Stimulated activated CD4-positive, alpha-beta T cell treated with anti-CD3 and anti-CD28 coated beads, Interleukin-12 subunit alpha, Interleukin-12 subunit beta, amount 100 ng/mL, for 48 hours (primary cell): Measurements from ENCODE around the gene VMP1.
"Not testable (repeated sequence)": the region's sequence is repeated elsewhere in the genome, so short reads cannot be mapped to it uniquely, and the experiment has no call there.

ENCODE experiments used
- DNase-seq, 3 donors: peaks; one replicate each; pipeline ENCODE4 v3.0.0-alpha.2; 2020; ENCODE audit warnings: low read depth in 2 of 3, low spot score in 1 of 3

Gene VMP1

DNA sequence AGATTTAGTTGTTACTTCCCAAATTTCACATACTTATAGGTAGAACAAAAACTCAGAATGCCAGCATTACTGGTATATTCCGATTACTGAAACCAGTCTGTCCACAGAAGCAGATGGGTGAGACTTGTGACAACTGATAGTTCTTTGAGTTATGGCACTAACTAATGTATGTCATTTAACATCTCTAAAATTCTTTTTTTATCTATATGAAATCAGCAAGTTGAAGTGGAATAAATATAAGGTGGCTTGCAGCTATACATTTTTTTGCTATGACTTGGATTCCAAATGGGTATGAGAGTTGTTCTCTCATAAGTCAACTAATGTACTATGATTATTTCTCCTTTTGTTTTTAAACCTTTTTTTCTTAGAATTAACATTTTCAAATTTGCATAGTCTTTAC lies 69.1 kb downstream of the VMP1 start:
- no peak for DNase-seq

DNA sequence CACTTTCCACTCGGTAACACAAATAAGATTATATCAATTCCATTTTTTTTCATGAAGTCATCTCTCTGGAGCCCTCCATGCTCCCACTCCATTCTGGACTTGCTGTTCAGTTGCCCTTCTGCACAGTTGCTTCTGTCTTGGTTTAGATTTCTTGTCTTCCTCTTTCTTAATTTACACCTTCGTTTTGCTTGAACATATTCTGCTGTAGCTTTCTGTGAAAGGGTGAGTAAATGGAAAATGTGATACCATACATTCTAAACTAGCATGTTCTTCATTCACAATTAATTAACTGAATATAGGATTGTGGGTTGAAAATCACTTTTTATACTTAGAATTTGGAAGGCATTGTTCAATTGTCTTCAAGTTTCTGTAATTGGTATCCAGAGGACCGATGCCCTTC lies 69.6 kb downstream of the VMP1 start:
- DNase-seq: no peak

DNA sequence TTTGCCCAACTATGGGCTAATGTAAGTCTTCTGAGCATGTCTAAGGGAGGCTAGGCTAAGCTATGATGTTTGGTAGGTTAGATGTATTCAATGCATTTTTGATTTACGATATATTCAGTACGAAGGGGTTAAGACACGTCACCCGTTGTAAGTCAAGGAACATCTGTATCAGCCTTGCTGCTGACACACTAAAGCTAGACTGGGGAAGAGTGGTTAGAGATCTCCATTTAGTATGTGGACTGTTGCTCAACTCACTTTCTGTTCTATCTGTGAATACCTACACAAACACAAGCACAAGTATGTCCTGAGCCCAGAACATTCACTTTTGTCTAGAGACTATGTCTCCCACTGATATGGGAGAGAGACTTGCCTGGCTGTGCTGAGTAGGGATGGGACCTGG lies 71.5 kb downstream of the VMP1 start:
- no peak for DNase-seq

DNA sequence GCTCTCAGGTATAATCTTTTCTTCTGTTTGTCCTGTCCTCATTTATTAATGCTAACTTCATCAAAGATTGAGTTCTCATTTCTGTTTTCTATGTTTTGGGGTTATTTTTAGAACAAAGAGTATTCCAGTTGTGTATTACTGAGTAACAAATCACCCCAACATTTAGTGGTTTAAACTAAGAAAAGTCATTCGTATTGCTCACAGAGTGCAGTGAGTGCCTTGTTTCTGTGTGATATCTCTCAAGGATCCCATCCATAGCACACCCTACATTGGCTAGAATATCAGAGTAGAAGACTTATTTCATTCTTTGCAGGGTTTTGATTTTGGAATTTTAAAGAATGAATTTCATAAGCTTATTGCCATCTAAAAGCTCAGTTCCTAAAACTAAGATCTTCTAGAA lies 72.1 kb downstream of the VMP1 start:
- DNase-seq: no peak

DNA sequence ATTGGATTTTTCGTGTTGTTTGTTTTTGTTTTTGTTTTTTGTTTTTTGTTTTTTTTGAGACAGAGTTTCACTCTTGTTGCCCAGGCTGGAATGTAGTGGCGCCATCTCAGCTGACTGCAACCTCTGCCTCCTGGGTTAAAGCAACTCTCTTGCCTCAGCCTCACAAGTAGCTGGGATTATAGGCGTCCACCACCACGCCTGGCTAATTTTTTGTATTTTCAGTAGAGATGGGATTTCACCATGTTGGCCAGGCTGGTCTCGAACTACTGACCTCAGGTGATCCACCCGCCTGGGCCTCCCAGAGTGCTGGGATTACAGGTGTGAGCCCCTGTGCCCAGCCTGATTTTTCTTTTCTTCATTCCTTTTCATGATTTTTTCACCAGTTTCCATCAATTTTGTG lies 73.1 kb downstream of the VMP1 start:
- not testable (repeated sequence) for DNase-seq

DNA sequence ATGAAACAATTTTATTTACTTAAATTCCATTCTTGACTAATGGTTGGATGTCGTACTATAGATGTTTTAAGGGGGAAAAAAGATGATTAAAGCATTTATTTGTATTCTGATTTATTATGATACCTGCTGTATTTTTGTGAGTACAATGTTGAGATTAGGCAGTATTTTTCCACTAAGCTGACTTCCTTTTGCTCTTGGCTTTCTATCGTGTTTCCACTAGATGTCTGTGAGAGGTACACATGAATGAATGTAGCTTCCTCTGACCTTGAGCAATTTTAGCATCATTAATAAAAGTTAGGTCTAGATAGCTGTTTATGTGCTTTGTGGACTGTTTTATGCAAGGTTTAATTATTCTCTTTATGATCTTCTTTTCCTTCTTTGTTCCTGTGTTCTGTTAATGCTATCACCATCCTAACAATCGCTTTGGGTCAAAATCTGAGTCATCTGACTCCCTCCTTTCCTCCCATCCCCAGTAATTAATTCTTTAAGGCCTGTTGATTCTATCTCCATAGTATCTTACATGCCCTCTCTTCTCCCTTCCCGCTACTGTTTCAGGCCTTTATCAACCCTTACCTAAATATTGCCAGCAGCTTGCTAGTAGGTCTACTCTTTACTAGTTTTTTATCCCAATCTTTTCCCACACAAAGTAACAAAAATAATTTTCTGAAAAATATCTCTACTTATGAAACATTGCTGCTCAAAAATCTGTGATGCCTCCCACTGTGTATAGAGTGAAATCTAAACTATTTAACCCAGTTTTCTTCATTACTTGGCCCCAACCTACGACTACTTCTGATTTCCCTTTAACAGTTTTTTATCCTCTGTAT lies 76.0 kb downstream of the VMP1 start:
- no peak for DNase-seq

DNA sequence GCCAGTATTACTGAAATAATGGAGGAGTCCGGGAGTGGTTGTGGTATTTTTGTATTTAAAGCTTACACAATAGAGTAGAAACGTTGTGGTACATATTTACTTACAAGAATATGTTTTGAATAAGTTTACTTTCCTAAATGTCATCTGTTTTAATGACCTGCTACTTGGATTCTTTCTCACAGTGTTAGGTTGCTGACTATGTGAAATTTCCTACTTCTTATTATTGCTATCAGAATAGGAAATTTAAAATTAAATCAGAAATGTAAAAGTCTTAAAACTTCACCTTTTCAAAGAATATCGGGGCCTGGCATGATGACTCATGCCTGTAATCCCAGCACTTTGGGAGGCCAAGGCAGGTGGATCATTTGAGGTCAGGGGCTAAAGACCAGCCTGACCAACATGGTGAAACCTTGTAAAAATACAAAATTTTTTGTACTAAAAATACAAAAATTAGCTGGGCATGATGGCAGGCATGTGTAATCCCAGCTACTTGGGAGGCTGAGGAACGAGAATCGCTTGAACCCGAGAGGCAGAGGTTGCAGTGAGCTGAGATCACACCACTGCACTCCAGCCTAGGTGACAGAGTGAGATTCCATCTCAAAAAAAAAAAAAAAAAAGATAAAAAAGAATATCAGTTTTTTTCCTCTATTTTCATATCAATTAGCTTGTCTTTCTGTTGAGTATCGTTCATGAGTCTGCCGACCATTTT lies 77.8 kb downstream of the VMP1 start:
- DNase-seq: no peak

DNA sequence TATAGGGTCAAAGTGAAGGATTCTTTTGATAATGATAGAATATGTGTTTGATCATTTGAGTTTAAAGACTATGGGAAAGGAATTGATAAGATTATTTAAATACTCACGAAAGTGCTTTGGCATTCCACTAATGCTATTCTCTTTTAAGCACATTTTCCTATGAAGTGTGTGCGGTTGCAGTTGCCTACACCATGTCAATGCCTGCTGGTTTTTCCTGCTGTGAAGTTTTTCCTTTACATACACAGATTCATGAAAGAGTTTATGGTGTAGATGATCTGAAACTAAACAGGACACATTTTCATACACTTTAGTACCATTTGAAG lies 78.7 kb downstream of the VMP1 start:
- DNase-seq: no peak

DNA sequence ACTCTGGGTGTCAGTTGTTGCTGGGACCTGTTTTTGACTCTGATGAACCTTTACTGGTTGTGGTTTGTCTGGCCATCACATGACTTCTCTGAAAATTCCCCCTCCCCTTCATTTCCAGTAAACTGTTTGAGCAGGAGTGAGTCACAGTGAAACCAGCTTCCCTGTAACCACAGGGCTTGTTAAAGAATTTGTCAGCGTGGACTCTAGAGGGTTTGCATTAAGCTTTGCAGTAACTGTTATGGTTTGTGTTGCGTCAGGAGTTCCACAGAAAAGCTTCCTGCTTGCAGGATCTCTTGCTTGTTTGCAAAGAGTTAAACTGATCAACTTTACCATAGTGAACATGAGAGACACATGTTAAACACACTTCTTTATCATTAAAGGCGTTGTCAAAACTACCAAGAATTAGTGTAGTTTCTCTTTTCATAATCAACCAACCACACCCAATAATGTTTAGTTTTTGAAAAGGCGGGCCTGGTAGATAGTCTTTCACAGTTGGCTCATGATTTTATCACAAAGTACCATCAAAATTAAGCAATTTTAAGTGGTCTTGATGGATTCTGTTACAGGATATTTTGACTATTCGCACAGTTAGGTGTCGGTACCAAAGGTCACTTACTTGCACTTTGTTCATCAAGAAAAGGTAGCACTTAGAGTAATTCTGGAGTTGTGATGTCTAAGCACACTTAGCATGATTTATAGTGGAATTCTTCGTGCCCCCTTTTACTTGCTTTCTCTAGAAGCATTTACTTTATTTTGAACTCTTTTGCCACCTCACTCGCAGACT lies 79.3 kb downstream of the VMP1 start:
- DNase-seq: peak; percentile 61 to 83 (median 70)

DNA sequence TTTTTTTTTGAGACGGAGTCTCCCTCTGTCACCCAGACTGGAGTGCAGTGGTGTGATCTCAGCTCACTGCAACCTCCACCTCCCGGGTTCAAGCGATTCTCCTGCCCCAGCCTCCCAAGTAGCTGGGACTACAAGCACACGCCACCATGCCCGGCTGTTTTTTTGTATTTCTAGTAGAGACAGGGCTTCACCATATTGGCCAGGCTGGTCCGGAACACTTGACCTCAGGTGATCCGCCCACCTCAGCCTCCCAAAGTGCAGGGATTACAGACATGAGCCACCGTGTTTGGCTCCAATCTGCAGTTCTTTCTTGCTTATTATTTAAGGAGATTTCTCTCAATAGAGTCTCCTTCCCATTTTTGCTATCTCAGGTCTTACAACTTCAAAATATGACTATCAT lies 82.4 kb downstream of the VMP1 start:
- DNase-seq: not testable (repeated sequence)

DNA sequence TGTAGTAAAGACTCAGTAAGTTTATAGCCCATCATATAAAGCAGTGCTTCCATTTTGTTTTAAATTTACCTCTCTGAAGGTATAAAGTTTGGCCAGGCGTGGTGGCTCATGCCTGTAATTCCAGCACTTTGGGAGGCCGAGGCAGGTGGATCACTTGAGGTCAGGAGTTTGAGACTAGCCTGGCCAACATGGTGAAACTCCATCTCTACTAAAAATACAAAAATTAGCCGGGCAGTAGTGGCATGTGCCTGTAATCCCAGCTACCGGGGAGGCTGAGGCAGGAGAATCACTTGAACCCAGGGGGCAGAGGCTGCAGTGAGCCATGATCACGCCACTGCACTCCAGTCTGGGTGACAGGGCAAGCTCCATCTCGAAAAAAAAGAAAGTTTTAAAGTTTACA lies 83.0 kb downstream of the VMP1 start:
- not testable (repeated sequence) for DNase-seq

DNA sequence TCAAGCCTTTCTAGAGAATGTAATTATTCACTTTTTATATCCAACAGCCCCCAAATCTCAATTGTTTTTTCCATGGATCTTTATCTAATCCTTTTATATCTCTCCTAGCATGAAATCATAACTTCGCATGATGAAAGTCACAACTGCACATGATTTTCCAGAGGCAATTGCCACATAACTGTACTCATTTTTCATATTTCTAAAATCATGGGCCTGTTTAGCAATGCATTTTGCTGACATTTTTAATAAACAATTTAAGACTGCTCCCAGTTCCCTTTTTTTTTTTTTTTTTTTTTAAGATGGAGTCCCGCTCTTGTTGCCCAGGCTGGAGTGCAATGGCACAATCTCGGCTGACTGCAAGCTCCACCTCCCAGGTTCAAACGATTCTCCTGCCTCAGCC lies 83.5 kb downstream of the VMP1 start:
- DNase-seq: no peak

DNA sequence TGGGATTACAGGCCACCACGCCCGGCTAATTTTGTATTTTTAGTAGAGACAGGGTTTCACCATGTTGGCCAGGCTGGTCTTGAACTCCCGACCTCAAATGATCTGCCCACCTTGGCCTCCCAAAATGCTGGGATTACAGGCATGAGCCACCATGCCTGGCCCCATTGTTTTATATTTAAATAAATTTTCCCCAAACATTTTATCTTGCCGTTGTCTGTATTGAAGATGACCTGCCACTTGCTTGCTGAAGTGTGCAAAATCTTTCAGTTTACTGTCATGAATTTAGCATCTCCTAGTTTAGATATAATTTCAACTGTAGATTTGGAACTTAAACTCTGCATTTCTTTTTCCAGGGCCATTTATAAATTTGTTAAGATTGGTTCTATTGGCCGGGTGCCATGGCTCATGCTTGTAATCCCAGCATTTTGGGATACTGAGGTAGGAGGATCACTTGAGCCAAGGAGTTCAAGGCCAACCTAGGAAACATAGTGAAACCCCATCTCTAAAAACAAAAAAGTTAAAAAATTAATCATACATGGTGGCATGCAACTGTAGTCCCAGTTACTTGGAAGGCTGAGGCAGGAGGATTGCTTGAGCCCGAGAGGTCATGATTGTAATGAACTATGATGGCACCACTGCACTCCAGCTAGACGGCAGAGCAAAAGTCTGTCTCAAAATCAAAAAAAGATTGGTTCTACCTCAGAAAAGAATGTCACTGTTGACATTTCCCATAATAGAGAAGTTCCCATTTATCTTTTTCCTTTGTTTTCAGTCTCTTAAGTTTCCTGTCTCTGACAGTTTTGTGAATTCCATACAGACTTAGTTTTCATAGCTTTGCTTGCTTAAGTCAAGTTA lies 84.4 kb downstream of the VMP1 start:
- DNase-seq: no peak

DNA sequence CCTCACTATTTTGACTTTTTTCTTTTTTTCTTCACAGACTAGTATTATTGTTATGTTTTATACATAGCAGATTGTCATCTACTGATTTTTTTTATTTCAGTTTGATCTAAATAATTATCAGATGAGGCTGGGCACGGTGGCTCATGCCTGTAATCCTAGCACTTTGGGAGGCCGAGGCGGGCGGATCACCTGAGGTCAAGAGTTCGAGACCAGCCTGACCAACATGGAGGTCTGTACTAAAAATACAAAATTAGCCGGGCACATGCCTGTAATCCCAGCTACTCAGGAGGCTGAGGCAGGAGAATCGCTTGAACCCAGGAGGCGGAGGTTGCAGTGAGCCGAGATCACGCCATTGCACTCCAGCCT lies 85.0 kb downstream of the VMP1 start:
- DNase-seq: not testable (repeated sequence)

DNA sequence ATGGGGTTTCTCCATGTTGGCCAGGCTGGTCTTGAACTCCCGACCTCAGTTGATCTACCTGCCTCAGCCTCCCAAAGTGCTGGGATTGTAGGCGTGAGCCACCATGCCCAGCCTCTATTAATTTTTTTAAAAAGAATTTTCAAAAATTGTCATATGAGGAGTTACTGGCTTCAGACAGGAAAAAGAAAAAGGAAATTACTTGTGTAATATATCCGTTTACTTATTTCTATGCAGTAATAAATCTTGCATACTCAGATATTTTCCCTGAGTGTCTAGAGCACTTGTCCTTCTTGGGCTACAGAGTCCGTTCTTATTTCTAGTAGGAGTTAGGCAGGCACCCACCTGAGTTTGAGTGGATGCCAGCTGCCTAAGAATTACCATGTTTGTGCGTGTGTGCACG lies 85.8 kb downstream of the VMP1 start:
- no peak for DNase-seq

DNA sequence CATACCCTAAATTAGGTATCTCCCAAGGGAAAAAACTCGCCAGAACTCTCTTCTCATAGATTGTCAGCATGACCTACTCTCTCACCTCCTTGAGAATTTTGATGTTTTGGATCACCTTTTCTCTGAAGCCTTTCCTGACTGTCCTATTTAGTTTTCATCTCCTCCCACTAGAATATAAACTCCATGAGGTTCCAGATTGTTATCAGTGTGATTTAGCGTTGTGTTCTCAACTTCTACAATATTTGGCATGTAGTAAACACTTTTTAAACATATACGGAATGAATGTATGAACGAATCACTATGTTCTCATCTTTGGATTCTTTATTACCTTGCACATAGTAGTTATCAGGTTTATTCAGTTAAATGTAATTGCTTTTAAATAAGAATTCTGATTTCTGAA lies 88.7 kb downstream of the VMP1 start:
- DNase-seq: no peak

DNA sequence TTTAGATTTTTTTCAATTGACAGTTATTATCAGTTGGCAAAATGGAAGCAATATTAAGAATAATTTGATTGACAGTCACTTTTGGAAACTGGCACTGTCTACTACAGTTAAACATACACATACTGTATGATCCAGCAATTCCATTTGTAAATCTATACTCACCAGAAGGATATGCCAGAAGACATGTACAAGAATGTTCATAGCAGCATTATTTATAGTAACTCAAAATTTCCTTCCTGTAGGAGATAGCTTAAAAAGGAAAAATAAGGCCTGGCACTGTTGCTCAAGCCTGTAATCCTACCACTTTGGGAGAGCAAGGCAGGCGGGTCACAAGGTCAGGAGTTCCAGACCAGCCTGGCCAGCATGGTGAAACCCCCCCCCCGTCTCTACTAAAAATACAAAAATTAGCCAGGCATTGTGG lies 89.3 kb downstream of the VMP1 start:
- no peak for DNase-seq

DNA sequence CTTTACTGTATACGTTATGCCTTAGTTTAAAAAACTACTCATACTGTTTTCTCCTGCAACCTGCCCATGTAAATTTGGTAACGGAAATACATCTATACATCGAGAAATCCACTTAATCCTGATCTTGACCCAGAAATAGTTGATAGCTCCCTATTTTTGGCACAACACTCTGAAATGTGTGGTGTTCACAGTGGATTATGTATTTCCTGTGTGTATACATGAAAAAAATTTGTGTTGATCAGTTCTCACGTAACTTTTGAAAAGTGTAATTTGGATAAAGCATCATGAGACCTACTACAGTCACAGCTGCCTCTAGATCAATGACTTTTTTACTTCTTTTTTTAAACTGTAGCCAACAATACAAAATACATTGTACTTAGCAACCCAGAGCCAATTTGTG lies 90.7 kb downstream of the VMP1 start:
- no peak for DNase-seq

DNA sequence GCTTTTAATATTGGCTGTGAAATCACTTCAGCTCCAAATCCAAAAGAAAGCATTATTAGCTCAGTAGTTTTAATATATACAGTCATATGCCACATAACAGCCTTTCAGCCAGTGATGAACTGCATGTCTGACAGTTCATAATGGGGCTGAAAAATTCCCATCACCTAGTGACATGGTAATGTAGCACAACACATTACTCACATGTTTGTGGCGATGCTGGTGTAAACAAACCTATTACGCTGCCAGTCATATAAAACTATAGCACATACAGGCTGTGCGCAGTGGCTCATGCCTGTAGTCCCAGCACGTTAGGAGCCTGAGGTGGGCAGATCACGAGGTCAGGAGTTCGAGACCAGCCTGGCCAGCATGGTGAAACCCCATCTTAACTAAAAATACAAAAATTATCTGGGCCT lies 93.1 kb downstream of the VMP1 start:
- no peak for DNase-seq

DNA sequence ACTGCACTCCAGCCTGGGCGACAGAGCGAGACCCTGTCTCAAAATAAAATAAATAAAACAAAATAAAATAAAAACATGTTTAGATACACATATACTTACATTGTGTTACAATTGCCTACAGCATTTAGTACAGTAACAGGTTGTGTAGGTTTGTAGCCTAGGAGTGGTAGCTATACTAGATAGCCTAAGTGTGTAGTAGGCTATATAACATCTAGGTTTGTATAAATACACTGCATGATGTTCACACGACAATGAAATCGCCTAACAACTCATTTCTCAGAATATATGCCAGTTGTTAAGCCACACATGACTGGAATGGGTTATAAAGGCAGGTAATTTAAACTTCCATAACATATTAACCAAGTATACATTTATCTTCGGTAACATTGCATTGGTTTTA lies 94.7 kb downstream of the VMP1 start:
- no peak for DNase-seq

DNA sequence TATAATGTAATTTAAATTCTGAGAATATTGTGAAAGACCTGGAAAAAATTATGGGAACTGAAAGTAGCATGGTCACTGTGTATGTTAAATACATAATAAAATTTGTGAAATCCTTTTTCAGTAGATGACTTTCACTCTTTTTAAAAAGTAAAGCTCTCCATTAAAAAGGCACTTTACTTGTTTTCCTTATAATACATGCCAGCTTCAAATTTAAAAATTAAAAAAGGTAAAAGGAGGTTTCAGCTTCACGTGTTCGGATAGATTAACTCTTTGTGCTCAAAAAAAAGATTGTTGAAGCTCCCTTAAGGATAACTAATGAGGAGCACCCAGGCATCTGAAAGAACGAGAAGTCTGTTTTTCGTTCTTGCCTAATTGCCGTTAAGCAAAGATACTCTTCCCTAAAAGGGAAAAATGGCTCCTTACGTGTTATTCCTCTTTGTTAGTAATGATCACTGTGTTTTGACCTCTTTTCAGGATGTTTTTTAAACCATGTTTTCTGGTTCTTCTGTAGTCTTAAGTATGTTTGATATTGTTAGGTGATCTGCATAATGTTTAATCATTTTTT lies 97.5 kb downstream of the VMP1 start:
- DNase-seq: no peak
